A673 (cell line): ENCODE data around the gene KCNH8. TPM values are rescaled to one million over a fixed set of nuclear protein-coding genes. Genes with fewer than 3 reads are reported as not detected.
A peak's percentile ranks its signal among the peaks of the same experiment; 100 is the strongest.
"Not testable (repeated sequence)": the region's sequence is repeated elsewhere in the genome, so short reads cannot be mapped to it uniquely, and the experiment has no call there.

ENCODE experiments used
- Bru-seq: library from RNA; stranded (reverse); fragments of 400-500 nt; gene quantifications from one replicate; lab custom pipeline; 2021; lab: Mats Ljungman, UMichigan
- BruChase-seq, 2 experiments: library from RNA; stranded (reverse); fragments of 400-500 nt; gene quantifications; one replicate each; lab custom pipeline; 2021; lab: Mats Ljungman, UMichigan
- BruUV-seq: library from RNA; stranded (reverse); fragments of 400-500 nt; replicated peaks from 2 replicates; lab custom pipeline; 2021; lab: Mats Ljungman, UMichigan
- CTCF ChIA-PET: fragments of 300-600 bp; sonication (Branson Sonifier 250); formaldehyde crosslinking; loops from one replicate; lab custom pipeline; 2022; ENCODE audit warnings: antibody characterized with exemption; lab: Charles Lee
- POLR2A ChIA-PET: fragments of 300-600 bp; sonication (Branson Sonifier 250); formaldehyde crosslinking; loops from one replicate; lab custom pipeline; 2022; ENCODE audit warnings: antibody characterized with exemption; ENCODE audit not compliant: low non-redundant PET; lab: Charles Lee
- DNase-seq: peaks from one replicate; pipeline ENCODE4 v3.0.0-alpha.2; 2015; ENCODE audit warnings: low spot score
- H3K27ac ChIP-seq: fragments of 200-600 bp; sonication (generic); 2 replicates; pipeline ENCODE4 v1.5.1; 2016; ENCODE audit warnings: mixed run types, low read depth, mild to moderate bottlenecking, mixed read lengths, antibody characterized with exemption, low read length; ENCODE audit not compliant: poor library complexity, severe bottlenecking
- H3K27me3 ChIP-seq: fragments of 200-600 bp; sonication (generic); replicated peaks from 2 replicates; pipeline ENCODE4 v1.6.1; 2017; ENCODE audit warnings: mixed run types, low read depth, mild to moderate bottlenecking, mixed read lengths, antibody characterized with exemption, low read length; ENCODE audit not compliant: insufficient read depth, poor library complexity
- H3K36me3 ChIP-seq: fragments of 200-600 bp; sonication (generic); 2 replicates; pipeline ENCODE4 v1.6.1; 2016; ENCODE audit warnings: mixed run types, mild to moderate bottlenecking, mixed read lengths, antibody characterized with exemption, low read length; ENCODE audit not compliant: insufficient read depth, poor library complexity, severe bottlenecking
- H3K4me1 ChIP-seq: fragments of 200-600 bp; sonication (generic); 2 replicates; pipeline ENCODE4 v1.6.1; 2017; ENCODE audit warnings: mixed run types, mild to moderate bottlenecking, mixed read lengths, antibody characterized with exemption, low read length; ENCODE audit not compliant: insufficient read depth, poor library complexity, severe bottlenecking
- H3K4me3 ChIP-seq: fragments of 200-600 bp; sonication (generic); 2 replicates; pipeline ENCODE4 v1.5.1; 2016; ENCODE audit warnings: low read depth, mixed run types, mild to moderate bottlenecking, mixed read lengths, low read length; ENCODE audit not compliant: poor library complexity, severe bottlenecking
- H3K9me3 ChIP-seq: fragments of 200-600 bp; sonication (generic); 2 replicates; pipeline ENCODE4 v1.6.1; 2016; ENCODE audit warnings: mixed run types, low read depth, mild to moderate bottlenecking, mixed read lengths, antibody characterized with exemption, low read length; ENCODE audit not compliant: poor library complexity, severe bottlenecking
- CTCF ChIP-seq: fragments of 300-800, 200-600 bp; sonication (generic); conservative IDR thresholded peaks from 2 replicates; pipeline ENCODE4 v1.5.1; 2017; ENCODE audit warnings: low read depth, mild to moderate bottlenecking, antibody characterized with exemption, low read length, moderate library complexity, mixed read lengths
- EZH2 ChIP-seq: fragments of 200-600 bp; sonication (generic); IDR thresholded peaks from 2 replicates; pipeline ENCODE4 v1.6.1; 2017; ENCODE audit warnings: borderline replicate concordance, low read depth, mild to moderate bottlenecking, mixed read lengths, antibody characterized with exemption, low read length; ENCODE audit not compliant: poor library complexity, severe bottlenecking
- intact Hi-C: fragments of 100-400 bp; cut with micrococcal nuclease; formaldehyde crosslinking; loops from one replicate; pipeline ENCODE4 v1.10.0; 2022; ENCODE audit not compliant: unreplicated experiment
- long read RNA-seq: library from polyadenylated mRNA; stranded (forward); transcript quantifications from one replicate; pipeline ENCODE4 v2.0.0, GENCODE V29; 2022
- total RNA-seq: library from RNA; stranded (reverse); gene quantifications from 2 replicates; pipeline ENCODE4 v1.2.3, GENCODE V29; 2021

The KCNH8 gene
- total RNA-seq (not detected in 2 replicates), Bru-seq, nascent RNA (percentile 7 among the genes with signal in this experiment), BruChase-seq, experiment 1, labeled RNA remaining after a 2-hour chase (percentile 6 among the genes with signal in this experiment), BruChase-seq, experiment 2, labeled RNA remaining after a 6-hour chase (percentile 3 among the genes with signal in this experiment)
- long read RNA-seq: 0 reads

GRCh38 chr3:19147905-19148767, at the start of gene KCNH8:
Gene KCNH8 (plus strand): TSS chr3:19148510. CDS start chr3:19148720, 210 bp downstream.
- no peak for TF ChIP-seq EZH2
- no peak for TF ChIP-seq CTCF
- BruUV-seq: no TSS peak
- CTCF ChIA-PET: no interaction called here
- Histone ChIP-seq H3K27ac (no peak within 1 kb of the TSS), H3K4me1 (peaks cover 5% of the 10 kb centered on the region), H3K27me3 (peaks cover 15% of the 10 kb centered on the region), H3K36me3 (no peaks in the 10 kb centered on the region), H3K4me3 (peak within 1 kb of the TSS; percentile 50), H3K9me3 (no peaks in the 10 kb centered on the region)
- intact Hi-C loops: no loop called here
- POLR2A ChIA-PET: no interaction called here
- DNase-seq: peak; percentile 24

GRCh38 chr3:19102654-19103290, 45.5 kb upstream of the KCNH8 start:
- intact Hi-C loops, H3K27ac ChIP-seq, BruUV-seq, CTCF ChIA-PET, H3K4me1 ChIP-seq, H3K36me3 ChIP-seq, DNase-seq, H3K27me3 ChIP-seq, H3K4me3 ChIP-seq, POLR2A ChIA-PET: not testable (repeated sequence)
- peaks cover 10% of the 10 kb centered on the region for H3K9me3 ChIP-seq

GRCh38 chr3:19103510-19103909, 44.8 kb upstream of the KCNH8 start:
- Histone ChIP-seq H3K4me1 (no peaks in the 10 kb centered on the region), H3K27me3 (no peaks in the 10 kb centered on the region), H3K27ac (no peak overlapping the region), H3K4me3 (no peak overlapping the region), H3K36me3 (no peaks in the 10 kb centered on the region), H3K9me3 (peaks cover 10% of the 10 kb centered on the region)
- no peak for DNase-seq
- ChIA-PET POLR2A (no interaction called here), CTCF (no interaction called here)
- no peak for TF ChIP-seq EZH2
- no peak for TF ChIP-seq CTCF
- BruUV-seq: no TSS peak
- intact Hi-C loops: no loop called here
